NCI-H146 treated with DMSO at 0.1 percent for 48 hours (cell line): ENCODE results near the gene AARSD1.
"Not testable (repeated sequence)": the region's sequence is repeated elsewhere in the genome, so short reads cannot be mapped to it uniquely, and the experiment has no call there.

Experiments used
- DNase-seq: peaks from one replicate; lab custom pipeline; 2025; ENCODE audit not compliant: unreplicated experiment; lab: John Stamatoyannopoulos, UW

Gene AARSD1

DNA sequence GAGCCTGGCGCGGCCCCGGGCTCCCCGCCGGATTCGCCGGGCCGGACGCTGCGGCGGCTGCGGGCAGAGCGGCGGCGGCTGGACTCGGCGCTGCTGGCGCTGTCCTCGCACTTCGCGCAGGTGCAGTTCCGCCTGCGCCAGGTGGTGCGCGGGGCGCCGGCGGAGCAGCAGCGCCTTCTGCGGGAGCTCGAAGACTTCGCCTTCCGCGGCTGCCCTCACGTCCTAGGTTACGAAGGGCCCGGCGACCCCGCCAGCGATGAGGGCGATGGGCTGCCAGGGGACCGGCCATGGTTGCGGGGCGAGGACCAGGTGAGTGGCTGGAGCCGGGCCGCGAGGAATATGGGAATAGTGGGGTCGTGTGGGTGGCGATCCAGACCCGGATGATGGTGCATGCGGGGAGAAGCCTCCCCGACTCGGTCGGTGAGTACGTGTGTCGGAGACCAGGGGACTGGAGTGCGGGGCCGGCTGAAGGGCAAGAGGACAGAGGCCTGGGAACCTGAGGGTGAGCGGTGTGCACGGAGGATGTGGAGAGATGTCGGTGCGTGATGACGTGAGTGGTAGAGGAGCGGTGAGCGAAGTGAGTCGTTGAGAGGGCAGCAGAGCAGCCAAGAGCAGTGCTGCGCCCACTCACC is 16.6 kb upstream of the AARSD1 start:
- DNase-seq, result peak; percentile 40

- DNase-seq, result peak; percentile 78
Measured at GRCh38 chr17:42980274-42980765, 16.1 kb upstream of the AARSD1 start, which contains the start of gene RUNDC1. RUNDC1 (plus strand) TSS chr17:42980565; CDS start chr17:42980577, 12 bp downstream.

- peak; percentile 78 for DNase-seq
Measured at GRCh38 chr17:42979511-42980273, 15.4 kb upstream of the AARSD1 start, which contains the start of gene PTGES3L. PTGES3L (minus strand) TSS chr17:42980080; CDS start chr17:42980053, 27 bp downstream.

DNA sequence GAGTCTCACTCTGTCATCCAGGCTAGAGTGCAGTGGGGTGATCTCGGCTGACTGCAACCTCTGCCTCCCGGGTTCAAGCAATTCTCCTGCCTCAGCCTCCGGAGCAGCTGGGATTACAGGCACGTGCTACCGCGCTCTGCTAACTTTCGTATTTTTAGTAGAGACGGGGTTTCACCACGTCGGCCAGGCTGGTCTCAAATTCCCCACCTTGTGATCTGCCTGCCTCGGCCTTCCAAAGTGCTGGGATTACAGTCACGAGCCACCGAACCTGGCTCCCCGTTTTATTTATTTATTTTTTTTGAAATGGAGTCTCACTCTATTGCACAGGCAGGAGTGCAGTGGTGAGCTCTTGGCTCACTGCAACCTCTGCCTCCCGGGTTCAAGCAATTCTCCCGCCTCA is 11.4 kb upstream of the AARSD1 start:
- not testable (repeated sequence) for DNase-seq

GRCh38 chr17:42975265-42975664 is 11.0 kb upstream of the AARSD1 start:
- DNase-seq, result no peak

DNA sequence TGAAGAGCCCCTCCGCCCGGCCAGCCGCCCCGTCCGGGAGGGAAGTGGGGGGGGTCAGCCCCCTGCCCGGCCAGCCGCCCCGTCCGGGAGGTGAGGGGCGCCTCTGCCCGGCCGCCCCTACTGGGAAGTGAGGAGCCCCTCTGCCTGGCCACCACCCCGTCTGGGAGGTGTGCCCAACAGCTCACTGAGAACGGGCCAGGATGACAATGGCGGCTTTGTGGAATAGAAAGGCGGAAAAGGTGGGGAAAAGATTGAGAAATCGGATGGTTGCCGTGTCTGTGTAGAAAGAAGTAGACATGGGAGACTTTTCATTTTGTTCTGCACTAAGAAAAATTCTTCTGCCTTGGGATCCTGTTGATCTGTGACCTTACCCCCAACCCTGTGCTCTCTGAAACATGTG is 9.1 kb upstream of the AARSD1 start:
- not testable (repeated sequence) for DNase-seq

DNA sequence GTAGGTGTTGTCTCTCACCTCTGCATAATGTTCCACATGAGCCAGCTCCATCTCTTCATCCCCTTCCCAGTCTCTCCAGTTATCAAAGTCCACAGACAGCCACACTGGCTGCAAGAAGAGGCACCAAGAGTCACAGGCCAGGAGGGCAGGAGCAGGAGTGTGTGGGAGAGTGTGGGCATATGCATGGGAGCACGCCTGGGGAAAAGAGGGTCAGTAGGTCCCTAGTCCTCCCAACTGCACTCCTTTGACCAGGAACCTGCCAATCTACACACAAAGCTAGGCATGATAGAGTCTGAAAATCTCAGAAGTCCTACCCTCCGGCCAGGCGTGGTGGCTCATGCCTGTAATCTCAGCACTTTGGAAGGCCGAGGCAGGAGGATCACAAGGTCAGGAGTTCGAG is 7.3 kb upstream of the AARSD1 start:
- no peak for DNase-seq

- DNase-seq, result no peak
Measured at GRCh38 chr17:42969001-42969581, 4.8 kb upstream of the AARSD1 start.

- no peak for DNase-seq
Measured at GRCh38 chr17:42967925-42968324, 3.7 kb upstream of the AARSD1 start.

DNA sequence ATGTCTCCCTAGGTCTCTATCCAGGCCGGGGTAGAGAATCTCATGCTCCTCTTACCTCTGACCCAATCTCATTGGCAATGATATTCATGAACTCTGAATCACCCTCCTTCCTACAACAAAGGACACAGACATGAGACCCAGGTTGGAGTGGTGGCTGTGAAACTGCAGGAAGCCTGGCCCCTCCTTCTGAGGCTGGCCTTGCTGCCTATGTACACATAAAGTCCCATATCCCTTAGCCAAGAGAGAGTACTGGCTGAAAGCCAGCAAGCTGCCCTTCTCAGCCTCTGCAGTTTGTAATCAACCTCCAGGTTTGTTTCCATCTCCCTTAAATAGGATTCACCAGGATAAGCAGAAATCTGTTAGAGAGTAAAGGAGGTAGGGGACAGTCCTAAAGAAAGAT is 10.6 kb downstream of the AARSD1 start:
- no peak for DNase-seq

DNA sequence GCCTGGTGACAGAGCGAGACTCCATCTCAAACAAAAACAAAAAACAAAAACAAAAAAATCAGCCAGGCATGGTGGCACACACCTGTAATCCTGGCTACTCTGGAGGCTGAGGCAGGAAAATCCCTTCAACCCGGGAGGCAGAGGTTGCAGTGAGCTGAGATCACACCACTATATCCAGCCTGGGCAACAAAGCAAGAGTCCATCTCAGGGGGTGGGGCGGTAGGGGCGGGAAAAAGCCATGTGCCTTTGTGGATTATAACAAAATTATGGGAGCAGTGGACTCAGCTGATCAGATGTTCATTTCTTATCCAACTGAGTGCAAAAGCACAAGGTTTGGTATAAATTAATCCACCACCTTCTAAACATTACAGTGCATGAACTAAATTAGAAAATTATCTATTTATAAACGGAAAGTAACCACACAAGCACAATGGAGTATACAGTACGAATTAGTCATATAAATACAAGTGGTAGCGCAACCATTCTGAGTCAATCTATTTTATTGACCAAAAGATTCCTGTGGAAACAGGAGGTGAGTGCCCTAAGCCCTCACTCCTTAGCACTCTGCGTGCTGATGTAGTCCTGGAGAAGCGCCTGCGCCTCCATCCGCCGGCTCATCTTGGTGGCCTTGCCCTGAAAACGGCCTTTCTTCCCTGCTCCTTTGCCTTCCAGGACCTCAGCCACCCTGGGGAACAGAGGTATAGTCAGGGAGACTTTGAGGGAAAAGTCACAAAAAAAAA is 14.0 kb downstream of the AARSD1 start:
- no peak for DNase-seq

GRCh38 chr17:42946812-42947211 is 17.4 kb downstream of the AARSD1 start:
- no peak for DNase-seq

DNA sequence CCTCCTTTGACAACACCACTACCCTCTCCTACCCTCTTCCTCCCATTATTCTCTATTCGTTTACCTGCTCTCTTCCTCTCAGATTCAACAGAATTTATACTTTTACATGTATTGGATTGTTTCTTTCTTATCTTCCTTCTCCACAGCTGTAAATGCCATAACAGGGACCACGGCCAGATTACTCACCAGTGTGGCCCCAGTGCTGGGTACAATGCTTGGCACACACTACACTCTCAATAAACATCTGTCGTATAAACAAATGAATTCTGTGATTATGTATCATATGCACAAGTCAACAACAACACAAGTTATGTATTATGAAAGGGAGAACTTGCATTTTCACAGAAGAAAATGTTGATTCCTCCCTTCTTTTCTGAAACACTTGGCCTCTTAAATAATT is 20.0 kb downstream of the AARSD1 start:
- DNase-seq, result no peak

DNA sequence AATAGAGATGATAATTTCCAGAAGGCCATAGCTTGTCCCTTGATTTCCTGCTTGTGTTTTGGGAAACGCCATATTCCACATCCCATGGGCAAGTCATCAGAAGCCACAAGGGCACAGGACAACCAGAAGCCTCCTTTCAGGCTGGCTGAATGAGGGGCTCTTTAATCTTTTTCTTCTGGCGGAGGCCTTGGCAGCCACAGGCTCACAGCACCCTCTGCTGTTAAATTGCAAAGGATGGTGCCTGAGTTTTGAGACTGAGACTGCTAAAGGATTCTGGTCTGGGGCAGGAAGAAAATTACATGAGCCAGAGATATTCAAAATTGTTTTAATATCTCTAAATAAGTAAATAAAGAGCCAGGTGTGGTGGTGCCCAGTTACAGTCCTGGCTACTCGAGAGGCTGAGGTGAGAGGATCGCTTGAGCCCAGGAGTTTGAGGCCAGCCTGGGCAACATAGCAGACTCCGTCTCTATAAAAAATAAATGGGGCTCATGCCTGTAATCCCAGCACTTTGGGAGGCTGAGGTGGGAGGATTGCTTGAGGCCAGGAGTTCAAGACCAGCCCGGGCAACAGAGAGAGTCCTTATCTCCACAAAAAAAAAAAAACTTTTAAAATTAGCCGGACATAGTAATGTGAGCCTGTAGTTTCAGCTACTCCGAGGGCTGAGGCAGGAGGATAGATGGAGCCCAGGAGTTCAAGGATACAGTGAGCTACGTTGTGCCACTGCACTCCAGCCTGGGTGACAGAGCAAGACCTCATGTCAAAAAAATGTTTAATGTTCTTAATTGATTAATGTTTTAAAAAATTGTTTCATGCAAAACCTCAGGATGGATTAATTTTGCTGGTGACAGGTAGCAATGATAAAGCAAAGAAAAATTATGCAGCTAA is 26.3 kb downstream of the AARSD1 start:
- DNase-seq, result peak; percentile 67

DNA sequence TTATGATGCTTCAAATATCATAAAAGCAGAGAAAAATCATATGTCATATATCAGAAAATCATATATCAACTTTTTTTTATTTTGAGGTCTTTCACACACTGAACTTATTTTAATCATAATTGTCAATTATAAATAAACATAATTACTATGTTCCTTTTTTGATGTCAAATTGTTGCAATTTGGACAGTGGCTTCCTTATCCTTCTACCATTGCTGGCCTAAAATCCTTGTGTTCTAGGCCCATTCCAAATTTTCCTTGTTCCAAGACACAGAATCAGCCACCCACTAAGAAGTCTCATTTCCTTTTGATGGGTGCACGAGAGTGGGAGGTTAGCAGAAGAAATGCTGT is 34.8 kb downstream of the AARSD1 start:
- DNase-seq, result no peak

- DNase-seq, result peak; percentile 44
Measured at GRCh38 chr17:42928714-42929496, 35.3 kb downstream of the AARSD1 start.

DNA sequence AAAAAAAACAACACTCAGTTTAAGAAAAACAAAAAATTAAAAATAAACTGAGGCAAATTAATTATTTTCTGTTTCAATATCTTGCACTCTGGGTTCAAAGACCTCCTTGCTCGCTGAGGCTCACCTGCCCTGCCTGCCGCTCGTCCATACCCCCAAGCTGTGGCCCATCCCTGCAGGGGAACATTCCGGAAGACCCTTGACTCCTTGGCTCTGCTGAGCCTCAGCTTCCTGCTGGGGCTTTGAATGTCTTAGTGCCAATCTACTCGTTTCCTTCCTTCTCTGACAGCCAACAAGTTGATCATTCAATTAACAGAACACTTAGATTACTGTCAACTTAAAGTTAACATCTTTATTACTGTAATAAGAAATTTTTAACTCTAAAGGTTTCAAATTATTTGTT is 39.4 kb downstream of the AARSD1 start:
- DNase-seq, result no peak

- DNase-seq, result not testable (repeated sequence)
Measured at GRCh38 chr17:42923472-42923871, 40.8 kb downstream of the AARSD1 start.

GRCh38 chr17:42922294-42922693 is 42.0 kb downstream of the AARSD1 start:
- no peak for DNase-seq

DNA sequence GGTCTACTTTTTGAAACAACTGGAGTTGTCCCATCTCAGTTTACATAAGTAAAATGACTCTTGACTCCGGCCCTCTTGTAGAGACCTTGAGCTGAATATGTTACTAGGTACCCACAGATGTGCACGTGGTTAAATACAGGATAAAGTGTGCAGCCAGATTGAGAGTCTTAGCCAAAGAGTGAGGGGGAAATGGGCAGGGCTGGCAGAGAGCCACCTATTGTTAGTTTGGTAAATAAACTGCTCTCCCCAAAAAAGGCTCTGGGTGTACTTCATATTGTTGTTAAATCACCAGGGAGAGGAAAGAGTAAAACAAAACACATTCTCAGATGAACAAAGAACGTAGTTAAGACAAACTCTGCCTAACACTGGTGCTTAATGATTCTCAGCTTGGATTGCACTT is 43.3 kb downstream of the AARSD1 start:
- DNase-seq, result no peak
